Suppressor macrophage treated with lipopolysaccharide for 4 hours (primary cell): ENCODE data around the gene DAPK3.
"Not testable (repeated sequence)": the region's sequence is repeated elsewhere in the genome, so short reads cannot be mapped to it uniquely, and the experiment has no call there.

Source experiments
- DNase-seq: peaks from one replicate; pipeline ENCODE4 v3.0.0-alpha.2; 2020

DAPK3 gene

DNA sequence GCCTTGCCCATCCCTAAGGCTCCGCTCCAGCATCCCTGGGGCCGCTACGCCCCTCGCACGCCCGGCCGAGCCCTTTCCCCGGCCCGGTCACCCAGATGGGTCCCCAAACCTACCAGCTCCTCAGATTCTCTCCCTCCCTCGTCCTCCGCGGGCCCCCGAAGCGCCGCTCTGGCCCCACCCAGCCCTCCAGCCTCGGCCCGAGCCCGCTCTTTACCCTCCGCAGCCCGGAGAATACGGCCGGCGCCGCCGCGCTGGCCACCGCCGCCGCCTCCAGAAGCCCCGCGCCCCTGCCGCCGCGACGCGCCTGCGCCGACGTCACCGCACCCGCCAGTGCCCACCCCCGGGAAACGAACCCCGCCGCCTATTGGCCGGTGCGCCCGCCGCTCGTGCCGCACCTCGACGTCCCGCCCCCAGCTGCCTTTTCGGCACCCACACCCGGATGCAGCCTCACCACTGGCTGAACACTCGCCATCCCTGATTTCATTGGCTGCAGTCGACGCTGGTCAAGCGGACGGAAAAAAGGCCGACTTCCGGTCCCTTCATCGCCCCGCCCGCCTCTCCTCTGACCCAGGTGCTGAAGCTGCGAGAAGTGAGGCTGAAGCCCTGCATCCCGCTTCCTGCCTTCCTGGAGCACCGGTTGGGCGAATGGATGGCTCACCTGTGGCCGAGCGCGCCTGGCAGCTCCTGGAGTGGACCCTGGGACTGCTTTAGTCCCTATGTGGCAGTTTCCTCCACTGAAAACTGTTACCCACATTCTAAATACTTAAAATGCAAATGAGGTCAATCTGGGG is at the start of gene DAPK3:
TSS of gene DAPK3 (minus strand) at position 292 of the 791 bp plus-strand sequence. CDS start 1,364 bp downstream, outside the sequence.
- peak; percentile 98 for DNase-seq

DNA sequence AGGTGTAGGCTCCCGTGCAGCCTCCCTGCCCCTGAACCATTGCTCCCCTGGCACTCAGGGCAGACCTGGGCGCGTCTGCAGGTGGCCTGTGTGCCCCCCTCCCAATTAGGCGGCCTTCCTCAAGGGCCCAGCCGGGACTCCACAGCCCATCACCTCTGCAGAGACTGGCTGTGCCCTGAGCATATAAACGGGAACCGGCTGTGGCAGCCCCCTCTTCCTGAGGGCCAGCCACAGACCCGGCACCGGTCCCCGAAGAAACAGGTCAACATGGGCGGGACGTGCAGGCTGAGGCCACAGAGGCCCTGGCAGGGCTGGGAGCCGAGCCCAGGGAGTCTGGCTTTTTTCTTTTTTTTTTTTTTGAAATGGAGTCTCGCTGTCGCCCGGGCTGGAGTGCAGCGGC is 48.7 kb upstream of the DAPK3 start:
- no peak for DNase-seq

DNA sequence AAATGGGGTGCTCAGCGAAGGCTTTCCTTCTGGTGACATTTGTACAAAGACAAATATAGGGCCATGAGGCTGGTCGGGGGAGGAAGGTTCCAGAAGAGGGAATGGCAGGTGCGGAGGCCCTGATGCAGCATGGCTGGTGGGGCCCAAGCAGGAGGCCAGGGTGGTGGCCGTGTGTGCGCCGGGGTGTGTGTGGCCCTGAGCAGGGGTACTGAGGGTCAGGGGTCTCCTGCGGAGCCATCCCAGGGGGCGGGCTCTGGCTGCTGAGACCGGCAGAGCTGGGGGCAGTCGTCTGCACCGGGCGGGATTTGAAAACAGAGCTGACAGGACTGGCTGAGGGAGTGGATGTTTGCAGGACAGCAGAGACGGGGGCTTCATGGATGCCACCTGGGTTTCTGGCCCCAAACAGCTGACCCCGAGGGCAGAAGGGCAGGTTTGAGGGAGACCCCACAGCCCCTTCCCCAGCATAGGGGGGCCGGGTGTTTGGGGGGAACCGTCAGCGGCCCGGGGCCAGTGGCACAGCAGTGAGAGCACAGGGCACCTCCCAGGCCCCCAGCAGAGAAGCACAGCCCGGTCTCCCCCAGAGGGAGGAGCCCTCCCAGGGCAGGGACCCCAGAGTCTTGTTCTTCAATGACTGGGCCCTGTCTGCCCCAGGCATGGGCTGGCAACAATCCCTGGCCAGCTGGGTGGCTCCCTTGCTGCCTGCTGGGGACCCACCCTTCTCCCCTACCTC is 48.0 kb upstream of the DAPK3 start:
- DNase-seq: no peak

DNA sequence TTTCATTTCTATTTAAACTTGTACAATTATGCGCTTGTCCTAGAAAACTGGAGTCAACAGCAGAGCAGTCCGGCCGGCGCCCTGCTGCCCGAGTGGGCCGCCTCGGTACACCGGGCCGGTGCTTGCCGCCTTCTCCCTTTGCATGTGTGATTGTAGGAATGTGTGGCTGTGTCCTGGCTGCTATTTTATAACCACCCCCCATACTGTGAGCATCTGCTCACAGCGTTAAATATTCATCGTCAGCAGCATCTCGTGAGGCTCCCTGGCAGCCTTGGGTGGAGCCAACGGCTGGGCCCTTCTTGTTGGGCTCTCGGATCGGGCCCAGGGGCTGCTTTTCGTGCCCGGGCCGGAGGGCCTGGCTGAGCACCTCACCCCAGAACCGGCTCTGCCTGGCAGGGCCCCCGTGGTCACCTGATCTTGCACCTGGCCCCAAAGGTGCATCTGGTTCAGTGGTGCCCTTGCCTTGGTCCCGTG is 47.3 kb upstream of the DAPK3 start:
- no peak for DNase-seq

DNA sequence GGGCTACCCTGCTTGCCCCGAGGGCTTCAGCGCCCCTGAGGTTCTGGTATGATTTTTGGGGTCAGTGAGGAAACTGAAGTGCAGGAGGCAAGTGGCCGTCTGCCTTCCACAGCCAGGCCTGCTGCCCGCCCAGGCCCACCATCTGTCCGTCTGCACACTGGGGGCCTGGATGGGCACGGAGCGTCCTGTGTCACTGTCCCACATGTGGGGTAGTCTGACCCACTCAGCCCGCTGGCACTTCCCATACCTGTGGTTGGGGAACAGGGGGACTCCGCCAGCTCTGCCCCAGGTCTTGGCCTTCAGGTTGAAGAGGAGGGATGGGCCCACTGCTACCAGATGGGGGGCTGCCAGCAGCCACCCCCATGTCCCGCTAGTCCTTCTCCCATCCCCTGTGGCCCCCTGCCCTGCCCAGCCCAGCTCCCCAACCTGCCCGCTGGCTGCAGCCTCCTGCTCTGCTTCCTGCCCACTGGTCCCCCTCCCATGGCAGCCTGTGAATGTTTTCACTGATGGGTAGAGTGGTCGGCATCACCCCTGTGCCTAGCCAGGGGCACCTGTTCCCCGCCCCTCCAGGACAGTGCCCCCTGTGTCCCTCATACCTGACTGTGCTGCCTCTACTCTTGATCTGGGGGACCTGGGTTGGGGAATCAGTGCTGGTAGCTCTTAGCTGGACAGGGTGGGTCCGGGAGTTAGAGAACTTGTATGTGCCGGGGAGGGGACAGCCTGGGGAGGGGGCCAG is 46.2 kb upstream of the DAPK3 start:
- DNase-seq: no peak

DNA sequence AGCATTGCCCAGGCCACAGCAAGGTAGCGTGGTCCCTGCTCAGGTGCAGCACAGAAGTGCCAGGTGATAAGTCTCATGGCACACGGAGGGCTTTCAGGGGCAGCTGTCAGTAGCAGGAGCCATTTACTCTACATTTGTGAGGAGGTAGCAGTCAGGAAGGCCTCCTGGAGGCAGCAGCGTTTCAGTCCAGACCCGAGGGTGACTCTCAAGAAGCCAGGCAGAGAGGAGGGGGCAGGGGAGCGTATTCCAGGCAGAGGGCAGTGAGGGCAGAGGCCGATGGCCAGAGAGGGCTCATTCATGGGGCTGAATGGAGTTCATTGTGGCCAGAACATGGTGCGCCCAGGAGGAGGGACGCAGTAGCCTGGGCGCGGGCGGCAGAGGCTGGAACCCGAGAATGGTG is 45.6 kb upstream of the DAPK3 start:
- DNase-seq: no peak

DNA sequence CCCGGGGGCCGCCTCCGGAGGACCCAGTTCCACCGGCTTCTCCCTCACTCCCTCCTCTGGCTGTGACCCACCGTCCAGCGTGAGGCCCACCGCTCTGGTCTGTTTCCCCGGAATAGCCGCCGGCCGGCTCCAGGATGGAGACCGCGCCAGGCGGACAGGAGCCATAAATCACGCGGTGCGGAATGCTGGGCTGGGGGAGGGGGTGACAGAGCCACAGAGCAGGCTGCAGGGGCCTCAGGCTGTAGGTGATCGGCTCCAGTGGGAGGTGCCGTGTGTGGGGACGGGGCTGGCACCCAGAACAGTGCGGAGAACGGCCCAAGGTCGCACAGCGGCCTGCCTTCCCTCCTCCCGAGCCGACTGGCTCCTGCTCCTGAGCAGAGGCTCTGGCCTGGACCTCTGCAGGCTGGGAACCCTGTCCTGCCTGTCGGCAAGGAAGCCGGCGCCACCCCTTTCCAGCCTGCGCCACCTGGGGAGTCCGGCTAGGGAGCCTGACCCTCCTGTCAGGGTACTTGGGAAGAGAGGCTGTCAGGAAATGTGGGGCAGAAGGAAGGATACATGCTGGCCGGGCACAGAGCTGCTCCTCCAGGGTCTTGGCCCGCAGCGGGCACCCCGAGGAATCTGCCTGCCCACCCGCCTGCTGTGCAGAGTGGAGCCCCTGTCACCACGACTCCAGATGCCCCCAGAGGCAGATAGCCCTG is 45.0 kb upstream of the DAPK3 start:
- DNase-seq: no peak

DNA sequence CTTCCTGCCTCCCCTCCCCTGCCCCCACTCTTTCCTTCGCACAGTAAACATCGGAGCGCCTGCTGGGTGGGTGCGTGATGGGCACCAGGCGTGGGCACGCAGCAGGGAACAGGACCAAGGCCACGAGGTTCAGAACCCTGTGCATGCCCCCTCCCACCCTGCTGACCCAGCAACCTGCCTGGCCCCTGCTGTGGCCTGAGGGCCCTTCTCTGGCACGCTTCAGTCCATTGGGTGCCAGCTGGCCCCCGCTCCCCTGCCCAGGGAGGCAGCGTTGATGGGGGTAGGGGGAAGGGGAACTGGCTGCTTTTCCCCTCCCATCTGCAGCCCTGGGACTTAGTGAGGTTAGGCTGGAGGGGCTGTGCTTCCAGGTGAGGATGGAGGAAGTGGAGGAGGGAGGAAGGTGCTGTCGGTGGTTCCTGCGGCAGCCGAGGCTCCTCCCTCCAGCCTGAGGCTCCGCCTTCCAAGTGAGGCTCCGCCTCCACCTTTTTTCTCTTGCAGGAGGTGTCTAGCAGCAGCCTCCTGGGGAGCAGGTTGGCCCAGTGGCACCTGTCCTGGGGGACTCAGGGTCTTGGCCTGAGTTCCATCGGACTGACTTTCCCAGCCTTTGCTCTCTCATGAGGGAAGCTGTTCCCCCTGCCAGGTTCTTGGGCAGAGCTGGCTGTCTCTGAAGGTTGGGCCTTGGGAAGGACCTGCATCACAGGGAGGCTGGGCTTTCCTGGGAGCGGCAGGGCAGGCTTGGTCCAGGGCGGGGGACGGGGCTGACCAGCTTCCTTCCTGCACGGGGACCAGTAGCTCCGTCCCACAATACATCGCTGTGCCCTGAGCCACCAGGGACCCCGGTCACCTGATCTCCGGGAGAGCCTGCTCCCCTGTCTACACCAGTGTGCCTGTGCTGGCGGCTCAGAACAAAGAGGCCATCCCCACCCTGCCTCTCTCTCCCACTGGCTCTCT is 43.9 kb upstream of the DAPK3 start:
- no peak for DNase-seq

DNA sequence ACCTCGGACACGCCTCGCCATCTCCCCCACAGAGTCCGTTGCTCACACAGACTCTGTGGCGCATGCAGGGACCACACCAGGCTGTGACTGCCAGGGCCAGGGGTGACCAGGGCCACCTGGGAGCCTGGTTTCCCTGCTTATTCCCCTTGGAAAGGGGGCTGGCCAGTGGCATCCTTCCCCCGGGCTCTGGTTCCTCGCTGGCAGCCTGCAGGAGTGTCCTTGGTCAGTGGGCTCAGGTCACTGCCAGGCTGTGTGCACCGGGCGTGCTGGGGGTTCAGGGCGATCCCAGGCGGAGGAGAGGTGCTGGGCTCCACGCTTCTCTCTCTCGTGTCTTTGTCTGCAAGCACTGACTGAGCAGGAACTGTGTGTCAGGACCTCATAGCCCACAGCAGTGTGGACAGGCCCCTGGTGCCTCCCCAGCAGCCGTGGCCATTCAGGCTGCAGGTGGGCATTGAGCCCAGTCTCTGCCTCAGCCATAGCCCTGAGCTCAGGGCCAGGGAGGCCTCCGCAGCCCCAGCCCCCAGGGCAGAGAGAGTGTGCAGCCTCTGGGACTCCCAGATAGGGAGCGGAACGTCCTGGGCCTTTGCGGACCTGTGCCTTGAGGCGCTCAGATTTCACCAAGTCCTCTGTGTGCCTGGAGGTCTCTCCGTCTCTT is 43.1 kb upstream of the DAPK3 start:
- no peak for DNase-seq

DNA sequence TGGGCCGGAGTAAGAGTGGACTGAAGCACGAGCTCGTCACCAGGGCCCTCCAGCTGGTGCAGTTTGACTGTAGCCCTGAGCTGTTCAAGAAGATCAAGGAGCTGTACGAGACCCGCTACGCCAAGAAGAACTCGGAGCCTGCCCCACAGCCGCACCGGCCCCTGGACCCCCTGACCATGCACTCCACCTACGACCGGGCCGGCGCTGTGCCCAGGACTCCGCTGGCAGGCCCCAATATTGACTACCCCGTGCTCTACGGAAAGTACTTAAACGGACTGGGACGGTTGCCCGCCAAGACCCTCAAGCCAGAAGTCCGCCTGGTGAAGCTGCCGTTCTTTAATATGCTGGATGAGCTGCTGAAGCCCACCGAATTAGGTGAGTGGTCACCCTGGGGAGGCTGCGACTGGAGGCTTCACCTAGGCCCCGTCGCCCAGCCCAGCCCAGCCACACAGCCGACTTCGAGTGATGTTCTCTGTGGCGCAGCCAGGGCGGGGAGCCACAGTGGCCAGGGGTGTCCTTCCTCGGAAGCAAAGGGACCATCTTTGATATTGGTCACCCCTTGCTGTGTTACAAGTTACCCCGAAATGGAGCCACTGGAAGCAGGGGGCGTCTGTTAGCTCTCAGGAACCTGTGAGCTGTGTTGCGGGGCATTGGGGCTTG is 42.2 kb upstream of the DAPK3 start:
- DNase-seq: no peak

DNA sequence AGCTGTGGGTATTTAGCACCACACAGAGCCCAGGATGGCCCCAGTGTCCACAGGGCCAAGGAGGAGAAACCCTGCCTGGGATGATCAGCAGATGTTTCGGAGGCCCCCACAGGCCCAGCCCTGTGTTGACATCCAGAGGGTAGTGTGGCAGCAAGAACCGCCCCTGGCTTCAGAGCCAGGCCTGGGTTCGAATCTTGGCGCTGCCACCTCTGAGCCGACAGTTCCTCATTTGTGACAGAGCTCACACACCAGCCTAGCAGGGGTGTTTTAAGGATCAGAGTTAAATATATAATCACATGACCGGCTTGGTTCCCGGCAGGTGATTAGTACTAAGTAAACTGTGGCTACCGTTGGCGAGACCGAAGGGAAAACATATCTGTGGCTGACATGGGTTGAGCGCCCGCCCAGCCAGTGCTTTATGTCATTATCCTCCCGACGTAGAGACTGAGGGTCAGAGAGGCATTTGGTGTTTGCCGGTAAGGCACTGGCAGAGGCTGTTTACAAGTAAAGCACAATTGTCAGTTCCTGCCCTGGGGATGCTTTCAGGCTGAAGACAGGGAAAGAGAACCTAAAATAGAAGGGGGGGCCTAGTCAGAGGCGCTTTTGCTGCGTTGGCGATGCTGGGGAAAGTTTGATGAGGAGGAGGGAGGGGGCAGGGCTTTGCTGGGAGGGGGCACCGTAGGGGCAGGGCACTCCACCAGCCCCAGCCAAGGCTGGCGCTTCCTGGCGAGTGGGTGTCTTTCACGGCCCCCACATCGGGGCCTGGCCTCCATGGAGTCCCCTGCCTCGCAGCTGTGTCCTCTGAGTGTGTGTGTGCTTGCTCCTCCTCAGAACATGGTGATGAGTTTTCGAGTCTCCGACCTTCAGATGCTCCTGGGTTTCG is 41.4 kb upstream of the DAPK3 start:
- DNase-seq: no peak

DNA sequence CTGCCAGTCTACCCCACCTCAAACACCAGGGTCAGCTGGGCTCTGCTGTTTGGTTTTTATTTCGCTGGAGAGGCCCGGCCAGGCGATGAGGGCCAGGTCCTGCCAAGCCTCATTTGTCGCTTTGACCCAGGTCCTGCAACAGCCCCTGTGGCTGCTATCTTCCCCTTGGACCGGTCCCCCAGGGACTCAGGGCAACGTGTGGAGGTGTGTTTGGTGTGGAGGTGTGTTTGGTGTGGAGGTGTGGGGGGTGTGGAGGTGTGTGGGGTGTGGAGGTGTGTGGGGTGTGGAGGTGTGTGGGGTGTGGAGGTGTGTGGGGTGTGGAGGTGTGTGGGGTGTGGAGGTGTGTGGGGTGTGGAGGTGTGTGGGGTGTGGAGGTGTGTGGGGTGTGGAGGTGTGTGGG is 40.5 kb upstream of the DAPK3 start:
- not testable (repeated sequence) for DNase-seq

DNA sequence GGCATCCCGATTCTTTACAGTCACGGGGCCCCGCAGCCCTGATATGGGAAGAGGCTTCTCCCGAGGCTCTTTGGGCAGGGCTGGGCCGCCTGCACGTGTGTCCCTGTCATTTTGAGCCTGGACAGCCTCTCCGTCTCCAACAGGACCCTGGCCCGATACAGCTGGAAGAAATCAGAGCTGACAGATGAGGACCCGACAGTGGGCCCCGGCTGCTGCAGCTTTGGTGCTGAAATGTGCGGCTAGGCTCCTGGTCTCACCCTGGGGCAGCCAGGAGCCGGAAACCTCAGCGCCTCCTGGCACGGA is 39.9 kb upstream of the DAPK3 start:
- no peak for DNase-seq

DNA sequence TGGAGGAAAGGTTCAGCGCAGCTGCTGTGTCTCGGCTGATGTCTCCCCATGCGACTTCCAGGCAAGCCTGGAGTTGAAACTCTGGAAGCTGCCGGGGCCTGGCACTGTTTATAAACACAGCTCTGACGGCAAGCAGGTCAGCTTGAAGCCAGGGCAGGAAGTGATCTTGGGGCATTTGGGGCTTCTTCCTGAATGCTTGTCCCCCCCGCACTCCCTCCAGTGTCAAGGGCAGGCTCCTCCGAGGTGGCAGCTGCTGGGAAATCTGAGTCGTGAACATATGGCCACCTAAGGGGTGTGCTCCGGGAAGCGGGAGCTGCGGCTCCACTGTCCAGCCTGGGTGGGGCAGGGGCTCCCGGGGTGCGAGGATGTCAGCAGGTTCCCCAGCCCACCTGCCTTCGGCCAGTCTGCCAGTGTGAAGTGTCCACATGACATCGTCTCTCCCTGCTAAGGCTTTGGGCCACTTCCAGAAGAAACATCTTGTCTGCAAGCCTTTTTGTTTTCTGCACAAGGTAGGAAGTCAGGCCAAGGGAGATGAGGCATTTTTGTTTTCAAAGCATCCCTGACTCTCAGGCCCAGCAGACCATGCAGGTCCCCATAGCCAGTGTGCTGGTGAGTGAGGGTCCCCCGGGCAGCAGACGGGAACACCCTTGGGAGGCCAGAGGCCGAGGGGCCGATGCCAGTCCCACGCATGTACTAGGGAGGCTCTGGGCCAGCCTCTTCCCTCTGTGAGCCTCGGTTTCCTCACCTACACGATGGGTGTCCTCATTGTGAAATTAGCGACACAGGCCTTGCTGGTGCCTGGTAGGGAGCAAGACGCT is 39.3 kb upstream of the DAPK3 start:
- no peak for DNase-seq

DNA sequence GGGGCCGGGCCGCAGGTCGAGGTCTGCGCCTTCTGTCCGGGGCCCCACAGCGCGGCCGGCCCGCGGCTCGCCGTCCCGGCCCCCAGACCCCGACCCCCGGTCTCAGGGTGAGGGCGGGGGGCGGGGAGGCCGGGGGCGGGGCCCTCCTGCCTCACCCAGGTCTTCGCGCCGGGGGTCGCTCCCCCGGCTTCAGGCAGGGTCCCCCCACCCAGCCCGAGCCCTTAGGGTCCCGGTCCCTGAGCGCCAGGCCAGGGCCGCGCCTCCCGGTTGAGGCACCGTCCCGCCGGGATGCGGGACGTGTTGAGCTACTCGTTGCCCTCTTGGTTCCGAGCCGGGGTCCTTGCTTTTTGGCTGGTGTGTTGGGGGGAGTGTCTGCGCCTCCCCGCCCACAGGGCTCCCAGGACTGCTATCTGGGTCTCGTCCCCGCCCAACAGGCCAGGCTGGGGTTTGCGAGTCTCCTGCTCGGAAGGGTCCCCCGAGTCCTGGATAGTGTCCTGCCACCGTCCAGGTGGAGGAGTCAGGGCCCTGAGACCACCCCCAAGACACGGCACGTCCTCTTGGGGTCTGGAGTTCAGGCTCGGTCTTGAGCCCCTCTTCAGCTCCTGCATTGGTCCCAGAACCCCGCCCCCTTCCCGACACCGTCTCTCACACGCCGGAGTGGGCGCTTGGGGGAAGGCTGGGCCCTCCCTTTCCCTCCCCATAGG is 37.1 kb upstream of the DAPK3 start:
- peak; percentile 18 for DNase-seq

DNA sequence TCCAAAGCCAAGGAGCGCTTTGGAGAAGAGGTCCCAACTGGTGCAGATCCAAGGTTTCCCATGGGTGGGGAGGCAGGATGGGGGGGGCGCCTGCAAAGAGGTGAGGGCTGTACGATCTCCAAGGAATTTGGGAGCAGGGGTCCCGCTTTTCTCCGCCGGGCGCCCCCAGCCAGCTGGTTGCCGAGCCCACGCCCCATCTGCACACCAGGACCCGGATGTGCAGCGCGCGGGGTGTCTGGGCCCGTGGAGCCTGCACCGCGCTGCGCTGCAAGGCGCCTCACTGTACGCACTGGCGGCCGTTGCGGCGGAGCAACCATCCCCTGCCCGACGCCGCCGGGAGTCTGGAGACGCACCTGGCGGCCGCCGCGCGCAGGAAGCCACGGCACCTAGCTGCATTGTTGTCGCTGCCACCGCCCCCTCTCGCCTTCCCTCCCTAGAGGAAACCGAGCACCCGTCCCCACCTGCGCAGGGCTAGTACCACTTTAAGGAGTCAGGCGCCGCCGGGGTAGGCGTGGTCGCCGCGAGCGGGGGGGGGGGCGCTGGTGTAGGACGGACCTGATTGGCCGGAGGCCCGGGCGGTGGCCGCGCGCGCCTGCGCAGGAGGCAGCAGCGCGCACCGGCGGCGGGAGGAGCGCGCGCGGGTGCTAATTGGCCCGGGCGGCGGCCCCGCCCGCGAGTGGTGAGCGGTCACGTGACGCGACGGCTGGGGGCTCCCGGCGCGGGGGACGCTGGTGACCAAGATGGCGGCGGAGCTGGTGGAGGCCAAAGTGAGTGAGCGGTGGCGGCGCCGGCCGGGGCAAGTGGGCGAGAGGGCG is 36.3 kb upstream of the DAPK3 start, which contains the start of gene PIAS4:
TSS of gene PIAS4 (plus strand) at position 716 of the 815 bp plus-strand sequence. CDS start at position 741, 25 bp downstream.
- DNase-seq: peak; percentile 99

DNA sequence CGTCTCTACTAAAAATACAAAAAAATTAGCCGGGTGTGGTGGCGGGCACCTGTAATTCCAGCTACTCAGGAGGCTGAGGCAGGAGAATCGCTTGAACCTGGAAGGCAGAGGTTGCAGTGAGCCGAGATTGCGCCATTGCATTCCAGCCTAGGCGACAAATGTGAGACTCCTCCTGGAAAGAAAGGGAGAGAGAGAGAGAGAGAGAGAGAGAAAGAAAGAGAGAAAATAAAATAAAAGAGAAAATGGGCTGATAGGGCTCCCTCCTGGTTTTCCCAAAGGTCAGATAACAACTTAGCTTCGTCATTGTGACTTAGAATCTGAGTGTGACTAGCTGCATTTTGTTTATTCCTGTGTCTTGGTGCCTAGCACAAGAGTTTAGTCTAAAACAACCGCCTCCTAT is 34.5 kb upstream of the DAPK3 start:
- not testable (repeated sequence) for DNase-seq
